HEK293 (cell line): ENCODE measurements around the gene CADM1.

Experiments
- CTCF ChIP-seq: fragments of 450-650 bp; formaldehyde crosslinking; IDR thresholded peaks from 2 replicates; pipeline ENCODE4 v1.5.1; 2016; ENCODE audit warnings: missing biosample characterization, missing genetic modification characterization
- GLIS1 ChIP-seq: fragments of 450-650 bp; formaldehyde crosslinking; IDR thresholded peaks from 2 replicates; pipeline ENCODE4 v1.5.1; 2016; ENCODE audit warnings: missing biosample characterization, missing genetic modification characterization
- PBX3 ChIP-seq: sonication (generic); formaldehyde crosslinking; IDR thresholded peaks from 2 replicates; pipeline ENCODE4 v1.8.1; 2022; ENCODE audit warnings: mild to moderate bottlenecking, moderate library complexity, missing genetic modification reagents
- REST ChIP-seq: fragments of 450-650 bp; formaldehyde crosslinking; IDR thresholded peaks from 2 replicates; pipeline ENCODE4 v1.5.1; 2016; ENCODE audit warnings: missing biosample characterization, missing genetic modification characterization
- ZNF138 ChIP-seq: fragments of 450-650 bp; formaldehyde crosslinking; IDR thresholded peaks from 2 replicates; pipeline ENCODE4 v1.5.1; 2016; ENCODE audit warnings: missing biosample characterization, missing genetic modification characterization, borderline replicate concordance
- ZNF155 ChIP-seq: fragments of 450-650 bp; formaldehyde crosslinking; IDR thresholded peaks from 2 replicates; pipeline ENCODE4 v1.5.1; 2016; ENCODE audit warnings: missing biosample characterization, missing genetic modification characterization
- ZNF19 ChIP-seq: fragments of 450-650 bp; formaldehyde crosslinking; IDR thresholded peaks from 2 replicates; pipeline ENCODE4; 2016; ENCODE audit warnings: missing biosample characterization, missing genetic modification characterization, low read depth
- ZNF239 ChIP-seq: fragments of 450-650 bp; formaldehyde crosslinking; IDR thresholded peaks from 2 replicates; pipeline ENCODE4 v1.5.1; 2016; ENCODE audit warnings: missing biosample characterization, missing genetic modification characterization
- ZNF510 ChIP-seq: fragments of 450-650 bp; formaldehyde crosslinking; IDR thresholded peaks from 2 replicates; pipeline ENCODE4 v1.5.1; 2018; ENCODE audit warnings: mild to moderate bottlenecking, missing genetic modification characterization, missing biosample characterization; ENCODE audit not compliant: insufficient replicate concordance
- ZNF530 ChIP-seq: fragments of 450-650 bp; formaldehyde crosslinking; IDR thresholded peaks from 2 replicates; pipeline ENCODE4 v1.5.1; 2016; ENCODE audit warnings: low read depth, missing biosample characterization, missing genetic modification characterization
- ZNF549 ChIP-seq: fragments of 450-650 bp; IDR thresholded peaks from 2 replicates; pipeline ENCODE4 v1.5.1; 2018; ENCODE audit warnings: missing biosample characterization, missing genetic modification characterization, mild to moderate bottlenecking, inconsistent platforms, moderate library complexity
- ZNF571 ChIP-seq: fragments of 450-650 bp; formaldehyde crosslinking; IDR thresholded peaks from 2 replicates; pipeline ENCODE4 v1.5.0; 2017; ENCODE audit warnings: missing biosample characterization, missing genetic modification characterization
- ZNF704 ChIP-seq: fragments of 450-650 bp; formaldehyde crosslinking; IDR thresholded peaks from 2 replicates; pipeline ENCODE4 v1.5.1; 2016; ENCODE audit warnings: missing biosample characterization, missing genetic modification characterization
- ZNF747 ChIP-seq: fragments of 450-650 bp; formaldehyde crosslinking; IDR thresholded peaks from 2 replicates; pipeline ENCODE4 v1.5.1; 2016; ENCODE audit warnings: missing biosample characterization, missing genetic modification characterization

- no peak for TF ChIP-seq CTCF (tag by site-specific recombination)
- no peak for TF ChIP-seq ZNF138 (tag by site-specific recombination)
- no peak for TF ChIP-seq ZNF549 (tag by site-specific recombination)
- no peak for TF ChIP-seq ZNF510
- no peak for TF ChIP-seq ZNF704 (tag by site-specific recombination)
- no peak for TF ChIP-seq ZNF155 (tag by site-specific recombination)
- no peak for TF ChIP-seq ZNF530 (tag by site-specific recombination)
- no peak for TF ChIP-seq ZNF239
- TF ChIP-seq ZNF571: no peak
- no peak for TF ChIP-seq ZNF747 (tag by site-specific recombination)
- no peak for TF ChIP-seq REST (tag by site-specific recombination)
- no peak for TF ChIP-seq PBX3
- no peak for TF ChIP-seq GLIS1 (tag by site-specific recombination)
- TF ChIP-seq ZNF19: no peak
Observed at GRCh38 chr11:115530752-115531151, 26.5 kb upstream of the CADM1 start.
